CD4-positive, alpha-beta T cell treated with Interleukin-6 at 100 ng/mL for 8 hours (primary cell): ENCODE results near the gene ATP11A.

Source experiments
- DNase-seq: peaks from one replicate; pipeline ENCODE4 v3.0.0-alpha.2; 2020; ENCODE audit warnings: mixed read lengths, low spot score

The ATP11A gene

GRCh38 chr13:112761701-112762689 is 72.2 kb downstream of the ATP11A start:
- no peak for DNase-seq

DNA sequence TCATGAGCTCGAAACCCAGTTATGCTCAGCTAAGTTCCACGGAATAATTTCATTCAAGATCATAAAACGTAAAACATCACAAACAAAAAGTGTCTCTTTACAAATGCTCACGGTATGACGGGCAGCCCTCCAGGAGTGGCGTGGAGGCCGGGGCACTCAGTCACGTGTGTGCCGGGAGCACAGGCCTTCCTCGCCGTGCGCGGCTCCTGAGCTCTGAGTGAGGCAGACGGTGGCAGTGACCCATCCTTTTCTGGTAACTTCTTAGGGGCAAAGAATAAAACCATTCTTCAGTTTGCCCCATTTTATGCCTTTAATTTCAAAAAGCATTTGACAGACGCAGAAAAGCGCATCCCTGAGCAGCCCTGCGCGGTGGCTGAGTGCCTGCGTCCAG is 72.8 kb downstream of the ATP11A start:
- DNase-seq: no peak

GRCh38 chr13:112764028-112764427 is 74.2 kb downstream of the ATP11A start:
- no peak for DNase-seq

DNA sequence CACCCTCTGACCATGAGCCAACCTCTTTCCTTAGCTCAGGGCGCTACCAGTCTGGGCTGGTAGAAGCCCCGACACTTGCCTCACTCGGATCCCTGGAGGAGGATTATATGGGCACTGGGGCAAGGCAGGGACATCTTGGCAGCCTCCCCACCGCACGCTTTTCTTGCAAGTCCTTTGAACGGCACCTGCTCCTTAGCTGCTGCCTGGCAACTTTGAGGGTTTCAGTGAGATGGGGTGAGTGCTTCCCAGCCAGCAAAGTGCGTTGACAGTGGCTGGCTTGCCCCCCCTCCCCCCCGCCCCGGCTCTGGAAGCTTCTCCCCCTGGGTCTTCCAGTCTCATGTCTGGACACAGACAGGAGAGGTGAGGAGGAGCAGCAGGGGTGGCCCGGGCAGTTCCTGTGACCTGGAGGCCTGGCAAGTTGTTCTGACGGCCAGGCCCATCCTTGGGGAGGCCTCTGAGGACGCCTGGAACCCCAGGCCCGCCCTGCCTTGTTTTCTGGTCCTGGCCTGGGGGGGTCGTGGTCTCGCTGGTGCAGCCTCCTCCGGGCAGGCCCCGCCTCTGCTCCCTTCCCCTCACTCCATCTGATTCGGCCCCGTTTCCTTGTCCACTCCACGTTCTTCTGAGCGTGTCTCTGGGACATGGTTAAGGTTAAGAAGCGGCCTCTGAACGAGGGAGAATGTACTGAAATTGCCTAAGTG is 75.2 kb downstream of the ATP11A start:
- no peak for DNase-seq

DNA sequence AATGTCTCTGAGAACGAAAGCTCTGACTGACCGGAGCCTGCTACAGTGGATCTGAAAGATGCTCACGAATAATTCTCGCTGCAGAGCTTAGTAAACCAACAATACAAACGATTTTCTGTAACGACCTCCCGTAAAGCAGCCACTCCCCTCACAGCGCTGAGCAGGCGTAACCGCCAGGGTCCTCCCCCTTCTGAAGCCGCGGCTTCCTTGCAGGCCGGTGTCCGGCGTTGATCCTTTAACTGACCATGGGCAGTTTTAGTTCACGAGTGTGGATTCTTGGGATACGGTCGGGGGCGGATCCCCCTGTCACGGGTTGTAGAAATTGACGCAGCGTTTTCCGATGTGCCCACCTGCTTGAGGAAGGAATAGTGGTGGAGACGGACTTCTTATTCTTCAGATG is 75.9 kb downstream of the ATP11A start:
- DNase-seq: no peak

- no peak for DNase-seq
Observed at GRCh38 chr13:112766336-112766735, 76.5 kb downstream of the ATP11A start.

DNA sequence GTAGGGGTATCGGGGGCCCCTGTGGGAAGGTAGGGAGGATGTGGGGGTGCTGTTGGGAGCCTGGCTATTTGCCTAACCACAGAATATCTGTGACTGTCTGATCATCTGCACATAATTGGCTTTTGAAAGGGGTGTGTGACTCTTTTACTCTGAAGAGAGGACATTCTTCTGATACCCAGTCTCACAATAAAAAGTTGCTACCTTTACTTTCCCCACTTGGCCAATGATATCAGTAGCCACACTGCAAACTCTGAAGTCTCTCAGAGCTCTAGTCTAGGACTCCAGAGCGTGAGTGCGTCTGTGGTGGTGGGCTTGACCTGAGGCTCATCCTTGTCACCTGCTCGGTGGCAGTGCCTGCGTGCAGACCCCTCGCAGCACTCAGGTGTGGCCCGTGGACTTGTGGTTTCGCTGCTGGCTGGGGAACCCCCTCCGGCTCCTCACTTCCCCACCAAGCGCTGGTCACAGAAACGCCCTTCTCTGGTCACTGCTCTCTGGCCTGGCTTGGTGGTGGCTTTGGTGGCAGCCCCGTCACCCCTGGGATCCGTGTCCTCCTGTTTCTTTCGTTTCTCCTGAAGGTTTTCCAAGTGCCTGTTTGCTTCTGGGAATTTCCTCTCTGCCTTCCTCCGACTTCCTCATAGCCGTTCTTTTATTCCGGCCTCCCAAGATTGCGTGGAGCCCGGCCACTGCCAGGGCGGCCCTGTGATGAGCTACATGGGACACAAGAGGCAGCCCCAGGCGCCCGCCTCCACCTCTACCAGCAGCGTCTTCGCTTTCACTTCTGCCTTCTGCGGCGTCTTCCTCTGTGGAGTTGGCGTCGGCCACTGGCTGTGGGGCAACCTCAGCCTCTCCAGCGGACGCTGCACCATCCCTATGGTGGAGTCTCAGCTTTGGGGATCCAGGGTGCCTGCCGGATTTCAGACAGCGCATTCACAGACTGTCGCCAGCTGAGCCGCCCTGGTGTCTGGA is 78.0 kb downstream of the ATP11A start:
- DNase-seq: no peak

DNA sequence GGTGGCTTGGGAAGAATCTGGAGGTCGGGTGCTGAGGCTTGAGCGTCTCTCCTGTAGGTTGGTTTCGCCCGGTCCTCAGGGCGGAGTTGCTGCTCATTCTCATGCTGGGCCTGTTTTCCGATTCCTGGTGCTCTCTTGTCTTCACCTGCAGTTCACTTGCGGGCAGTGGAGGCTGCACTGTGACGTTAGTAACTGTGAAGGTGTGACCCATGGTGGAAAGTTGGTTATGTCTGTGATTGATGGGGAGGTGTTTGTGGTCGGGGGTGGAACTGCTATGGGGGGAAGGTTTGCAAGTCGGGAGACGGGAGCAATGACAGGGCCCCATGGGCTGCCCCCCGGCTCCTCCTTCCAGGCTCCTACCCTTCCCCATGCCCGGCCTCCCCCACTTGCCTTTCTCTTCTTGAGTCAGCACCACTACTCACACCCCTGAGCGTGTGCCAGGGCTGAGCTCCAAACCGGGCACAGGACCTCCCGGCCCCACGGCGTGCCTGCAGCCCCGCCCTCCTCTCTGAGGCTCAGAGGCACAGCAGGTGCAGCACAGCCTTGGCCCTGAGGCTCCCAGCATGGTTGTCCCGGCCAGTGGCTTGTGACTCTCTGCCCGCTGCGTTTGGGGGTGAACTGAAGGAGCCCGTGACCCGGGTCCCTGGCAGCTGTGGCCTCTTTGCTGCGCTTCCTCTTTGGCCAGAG is 79.1 kb downstream of the ATP11A start:
- no peak for DNase-seq

DNA sequence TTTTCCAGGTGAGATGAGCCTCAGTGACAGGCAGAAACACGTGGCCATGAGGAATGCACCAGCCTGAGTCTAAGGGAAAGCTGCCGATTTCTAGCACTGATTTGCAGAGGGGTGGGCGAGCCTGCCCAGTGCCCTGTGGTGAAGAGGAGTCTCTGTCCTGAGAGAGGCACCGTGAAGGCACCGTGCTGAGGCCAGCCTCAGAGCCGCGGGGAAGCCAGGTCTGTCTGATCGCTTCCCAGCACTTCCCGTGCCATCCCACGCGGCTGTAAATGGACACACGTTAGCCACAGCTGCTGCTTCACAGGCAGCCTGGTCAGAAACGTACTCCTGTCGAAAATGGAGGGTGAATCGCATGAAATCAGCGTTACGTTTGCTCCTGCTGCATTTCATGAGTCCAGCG is 79.8 kb downstream of the ATP11A start:
- no peak for DNase-seq

DNA sequence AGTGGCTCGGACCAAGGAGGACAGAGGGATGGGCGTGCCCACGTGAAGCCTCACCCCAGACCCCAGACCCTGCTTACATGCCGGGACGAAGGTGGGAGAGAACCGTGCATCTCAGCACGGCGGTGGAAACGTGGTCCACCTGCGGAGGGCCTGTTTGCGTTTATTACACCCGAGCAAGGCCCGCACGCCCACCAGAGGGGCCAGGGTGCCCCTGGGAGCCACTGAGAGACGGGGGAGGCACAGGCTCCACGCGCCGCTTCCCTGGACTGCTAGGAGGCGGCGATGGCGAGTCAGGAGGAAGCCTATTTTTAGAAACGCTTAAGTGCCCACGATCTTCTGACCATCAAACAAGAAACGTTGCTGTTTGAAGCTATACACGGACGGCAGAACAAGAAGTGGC is 80.7 kb downstream of the ATP11A start:
- DNase-seq: no peak

DNA sequence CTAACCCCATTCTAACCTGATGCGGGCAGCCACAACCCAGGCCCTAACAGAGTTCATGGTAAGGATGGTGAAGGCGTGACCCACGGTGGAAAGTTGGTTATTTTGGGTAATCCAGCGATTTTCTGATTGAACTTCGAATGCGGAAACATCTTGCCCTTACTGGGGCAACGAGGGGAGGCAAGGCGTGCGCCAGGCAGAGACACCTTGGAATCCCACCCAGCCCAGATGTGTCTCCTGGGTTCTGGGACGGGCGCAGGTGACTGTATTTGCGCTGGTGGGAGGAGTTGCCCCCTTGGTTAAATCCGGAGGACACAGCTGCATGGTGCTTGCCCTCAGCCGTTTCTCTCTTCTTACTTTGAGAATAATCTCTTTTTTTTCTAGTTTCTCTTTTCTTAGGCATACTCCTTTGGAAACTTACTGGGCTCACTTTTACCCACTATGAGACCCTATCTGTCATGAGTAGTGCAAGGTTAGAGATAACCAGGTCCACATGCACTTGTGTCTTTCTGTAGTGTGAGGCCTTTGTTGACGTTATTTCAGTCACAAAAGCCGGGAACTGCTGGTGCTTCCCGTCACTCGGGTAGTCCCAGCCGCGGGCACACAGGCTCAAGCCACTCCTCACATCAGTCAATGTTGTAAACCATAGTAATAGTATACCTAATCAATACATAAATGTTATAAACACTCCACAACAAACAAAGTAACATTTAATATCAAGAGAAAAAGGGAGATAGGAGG is 81.5 kb downstream of the ATP11A start:
- no peak for DNase-seq

DNA sequence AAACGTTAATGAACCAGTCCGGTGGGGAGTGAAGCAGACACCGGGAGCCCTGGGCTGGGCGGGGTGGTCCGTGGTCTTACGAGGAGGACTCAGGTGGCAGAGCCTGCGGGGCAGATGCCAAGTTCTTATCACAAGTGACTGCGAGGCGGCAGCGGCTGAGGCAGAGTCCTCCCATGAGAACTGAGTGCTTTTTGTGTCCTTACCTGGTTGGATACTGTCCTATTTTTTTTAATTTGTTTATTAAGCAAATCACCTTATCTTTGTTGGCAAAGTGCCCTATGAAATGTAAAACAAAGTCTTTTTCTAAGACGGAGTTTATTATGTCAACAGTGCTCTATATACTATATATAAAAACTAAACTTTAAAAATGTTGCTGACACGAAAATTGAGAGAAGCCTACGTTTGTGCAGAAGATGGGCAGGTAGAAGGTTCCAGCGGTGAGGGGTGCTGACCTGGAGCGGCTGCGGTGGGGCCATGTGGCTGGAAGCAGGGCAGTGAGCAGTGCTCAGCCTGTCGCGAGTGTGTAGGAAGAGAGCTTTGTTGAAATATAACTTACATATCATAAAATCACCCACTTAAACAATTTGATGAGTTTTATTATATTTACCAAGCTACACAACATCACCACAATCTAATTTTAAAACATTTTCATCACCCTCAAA is 82.2 kb downstream of the ATP11A start:
- no peak for DNase-seq

- DNase-seq: no peak
Observed at GRCh38 chr13:112772539-112772909, 82.7 kb downstream of the ATP11A start.

GRCh38 chr13:112772929-112773328 is 83.1 kb downstream of the ATP11A start:
- DNase-seq: no peak

- DNase-seq: no peak
Observed at GRCh38 chr13:112773601-112774447, 84.0 kb downstream of the ATP11A start.

DNA sequence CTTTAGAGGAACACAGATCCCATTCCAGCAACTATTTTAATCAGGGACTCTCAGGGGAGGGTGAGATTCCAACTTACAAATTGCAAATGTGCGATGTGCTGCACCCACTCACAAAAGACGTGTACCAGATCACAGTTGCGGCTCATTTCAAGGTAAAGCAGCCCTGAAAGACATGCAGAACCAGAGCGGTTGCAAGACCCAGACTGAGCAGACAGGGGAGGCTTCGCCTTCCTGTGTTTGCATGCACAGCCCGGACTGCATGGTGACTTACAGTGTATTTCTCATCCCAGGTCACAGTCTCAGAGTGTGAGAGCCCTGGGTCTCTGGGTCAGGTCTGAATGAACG is 84.6 kb downstream of the ATP11A start:
- no peak for DNase-seq

- DNase-seq: no peak
Observed at GRCh38 chr13:112774829-112775565, 85.2 kb downstream of the ATP11A start.

DNA sequence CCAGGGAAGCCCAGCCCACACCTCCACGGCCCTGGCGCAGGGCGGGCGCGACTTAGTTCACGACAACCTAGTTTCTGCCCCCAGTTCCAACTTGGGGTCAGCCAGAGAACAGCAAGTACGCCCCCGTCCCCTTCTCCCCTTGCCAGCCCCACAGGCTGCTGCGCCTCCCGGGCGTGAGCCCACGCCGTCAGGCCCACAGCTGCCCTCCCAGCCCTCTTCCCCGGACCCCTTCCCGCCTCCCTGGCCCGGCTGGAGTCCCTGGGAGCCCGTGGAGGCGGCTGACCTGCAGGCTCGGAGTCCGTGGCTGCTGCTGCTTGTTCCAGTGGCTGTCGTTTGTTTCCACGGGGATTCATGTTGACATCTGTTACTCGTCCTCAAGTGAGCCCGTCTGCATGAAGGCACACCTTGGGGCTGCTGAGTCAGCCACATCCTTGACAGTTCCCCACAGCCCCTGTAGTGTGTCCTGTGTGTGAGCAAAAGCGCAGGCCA is 86.0 kb downstream of the ATP11A start:
- DNase-seq: no peak

GRCh38 chr13:112776354-112776753 is 86.5 kb downstream of the ATP11A start:
- no peak for DNase-seq
